ENCODE measurements around the gene TEFM.

- TF ChIP-seq, protein P1, sequence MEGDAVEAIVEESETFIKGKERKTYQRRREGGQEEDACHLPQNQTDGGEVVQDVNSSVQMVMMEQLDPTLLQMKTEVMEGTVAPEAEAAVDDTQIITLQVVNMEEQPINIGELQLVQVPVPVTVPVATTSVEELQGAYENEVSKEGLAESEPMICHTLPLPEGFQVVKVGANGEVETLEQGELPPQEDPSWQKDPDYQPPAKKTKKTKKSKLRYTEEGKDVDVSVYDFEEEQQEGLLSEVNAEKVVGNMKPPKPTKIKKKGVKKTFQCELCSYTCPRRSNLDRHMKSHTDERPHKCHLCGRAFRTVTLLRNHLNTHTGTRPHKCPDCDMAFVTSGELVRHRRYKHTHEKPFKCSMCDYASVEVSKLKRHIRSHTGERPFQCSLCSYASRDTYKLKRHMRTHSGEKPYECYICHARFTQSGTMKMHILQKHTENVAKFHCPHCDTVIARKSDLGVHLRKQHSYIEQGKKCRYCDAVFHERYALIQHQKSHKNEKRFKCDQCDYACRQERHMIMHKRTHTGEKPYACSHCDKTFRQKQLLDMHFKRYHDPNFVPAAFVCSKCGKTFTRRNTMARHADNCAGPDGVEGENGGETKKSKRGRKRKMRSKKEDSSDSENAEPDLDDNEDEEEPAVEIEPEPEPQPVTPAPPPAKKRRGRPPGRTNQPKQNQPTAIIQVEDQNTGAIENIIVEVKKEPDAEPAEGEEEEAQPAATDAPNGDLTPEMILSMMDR (IDR thresholded peaks at IDR 0.05; ENCODE audit: insufficient read depth, low read length, poor library complexity, severe bottlenecking): no peak
- TF ChIP-seq EZH2phosphoT487 (conservative IDR thresholded peaks at IDR 0.05; ENCODE audit: low read length): no peak
These were observed 41.8 kb upstream of the TEFM start for GRCh38 chr17:30947796-30948195.

Measured in SU-DHL-6 (cell line).